ENCODE measurements around the gene PHF20.
"Not testable (repeated sequence)": the region's sequence is repeated elsewhere in the genome, so short reads cannot be mapped to it uniquely, and the experiment has no call there.

The PHF20 gene

DNA sequence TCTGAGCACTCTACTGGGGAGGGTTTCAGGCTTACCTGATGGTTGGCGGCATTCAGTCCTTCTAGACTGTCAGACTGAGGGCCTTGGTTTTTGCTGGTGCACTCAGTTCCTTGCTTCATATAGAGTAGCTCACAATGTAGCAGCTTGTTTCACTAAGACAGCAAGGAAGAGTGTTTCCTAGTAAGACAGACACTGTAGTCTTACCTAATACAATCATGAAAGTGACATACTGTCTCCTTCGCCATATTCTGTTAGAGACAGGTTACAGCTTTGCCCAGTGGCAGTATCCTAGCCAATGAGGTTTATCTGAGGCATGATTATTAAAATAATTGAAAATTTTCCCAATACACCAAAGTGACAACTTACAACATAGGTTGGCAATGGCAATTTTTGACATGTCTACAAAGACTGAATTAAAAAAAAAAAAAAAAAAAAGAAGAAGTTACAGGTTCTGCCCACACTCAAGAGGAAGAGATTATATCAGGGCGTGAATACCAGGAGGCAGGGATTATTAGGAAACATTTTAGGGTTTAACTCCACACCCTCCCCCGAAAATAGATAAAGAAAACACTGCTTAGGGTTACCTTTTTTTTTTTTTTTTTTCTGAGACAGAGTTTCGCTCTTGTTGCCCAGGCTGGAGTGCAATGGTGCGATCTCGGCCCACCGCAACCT is 115.7 kb downstream of the PHF20 start:
- DNase-seq: no peak

DNA sequence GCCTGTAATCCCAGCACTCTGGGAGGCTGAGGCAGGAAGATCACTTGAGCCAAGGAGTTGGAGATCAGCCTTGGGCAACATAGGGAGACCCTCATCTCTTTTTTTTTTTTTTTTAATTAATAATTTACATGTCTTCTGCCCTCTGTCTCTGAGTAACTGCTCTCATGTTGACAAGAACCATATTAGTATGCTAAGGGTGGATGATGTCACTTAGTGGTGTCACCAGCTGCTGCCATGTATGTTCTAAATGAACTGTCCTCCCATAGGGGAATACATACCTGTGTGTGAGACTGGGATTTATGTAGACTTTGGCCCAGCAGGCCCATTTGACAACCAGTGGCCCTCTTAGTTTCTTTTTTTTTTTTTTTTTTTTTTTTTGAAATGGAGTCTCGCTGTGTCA is 116.8 kb downstream of the PHF20 start:
- DNase-seq: no peak

DNA sequence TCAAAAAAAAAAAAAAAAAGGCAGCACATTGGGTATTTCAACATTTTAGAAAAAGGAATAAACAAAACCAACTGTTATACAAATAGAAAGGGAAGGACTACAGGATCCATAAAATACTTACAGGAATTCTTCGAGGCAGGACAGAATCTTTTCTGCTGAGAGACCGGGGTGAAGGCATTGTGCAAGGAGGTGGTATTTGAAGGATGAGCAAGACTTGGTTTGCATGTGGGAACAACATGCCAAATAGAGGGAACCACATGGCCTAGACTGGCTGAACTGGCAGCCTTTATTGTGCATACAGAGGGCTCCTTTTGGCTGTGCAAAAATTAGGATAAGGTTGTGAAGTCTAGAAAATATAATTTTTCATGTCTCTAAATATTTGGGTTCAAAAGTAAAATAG is 119.6 kb downstream of the PHF20 start:
- no peak for DNase-seq

DNA sequence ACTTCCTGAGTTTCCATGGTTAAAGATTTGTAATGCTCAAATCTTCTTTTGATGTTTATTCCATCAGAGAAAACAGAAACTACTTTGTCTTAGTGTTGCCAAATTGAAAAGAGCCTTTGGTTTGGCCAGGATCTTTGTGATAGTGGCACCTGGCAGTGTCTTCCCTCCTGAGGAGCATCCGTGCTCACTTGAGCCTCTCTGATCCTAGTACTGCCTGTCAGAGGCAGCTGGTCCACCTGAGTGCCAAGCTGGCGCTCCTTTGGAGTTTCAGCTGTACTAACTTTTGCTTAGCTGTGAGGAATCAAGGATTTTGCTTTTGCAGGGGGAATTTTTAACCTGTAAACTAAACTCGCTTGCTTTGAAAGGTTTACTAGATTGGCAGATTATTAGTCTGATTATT is 121.1 kb downstream of the PHF20 start:
- DNase-seq: no peak

DNA sequence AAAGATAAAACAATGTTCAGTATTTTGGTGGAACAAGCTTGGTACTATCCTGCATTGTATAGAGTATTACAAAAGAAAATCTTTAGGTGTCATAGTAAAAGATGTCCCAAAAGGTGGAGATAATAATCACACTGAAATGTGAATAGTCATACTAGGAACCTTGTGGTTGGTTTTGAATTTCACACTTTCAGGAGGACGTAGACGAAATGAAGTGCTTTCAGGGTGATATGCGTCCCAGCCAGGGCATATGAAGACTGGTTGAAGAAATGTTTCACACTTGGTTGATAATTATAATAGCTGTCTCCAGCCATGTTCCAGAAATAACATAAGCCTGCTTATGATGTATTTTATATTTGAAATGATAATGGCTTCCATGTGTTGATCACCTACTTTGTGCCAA is 122.1 kb downstream of the PHF20 start:
- DNase-seq: no peak

DNA sequence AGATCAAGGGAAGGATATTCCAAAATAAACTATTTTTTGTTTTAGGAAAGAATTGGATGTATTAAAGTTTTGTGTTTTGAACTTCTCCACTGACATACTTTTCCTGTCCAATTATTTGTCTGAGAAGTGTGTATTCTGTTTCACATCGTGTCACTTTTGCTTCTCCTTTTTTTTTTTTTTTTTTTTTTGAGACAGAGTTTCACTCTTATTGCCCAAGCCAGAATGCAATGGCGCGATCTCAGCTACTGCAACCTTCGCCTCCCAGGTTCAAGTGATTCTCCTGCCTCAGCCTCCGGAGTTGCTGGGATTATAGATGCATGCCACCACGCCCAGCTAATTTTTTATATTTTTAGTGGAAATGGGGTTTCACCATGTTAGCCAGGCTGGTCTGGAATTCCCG is 123.7 kb downstream of the PHF20 start:
- DNase-seq: not testable (repeated sequence)

DNA sequence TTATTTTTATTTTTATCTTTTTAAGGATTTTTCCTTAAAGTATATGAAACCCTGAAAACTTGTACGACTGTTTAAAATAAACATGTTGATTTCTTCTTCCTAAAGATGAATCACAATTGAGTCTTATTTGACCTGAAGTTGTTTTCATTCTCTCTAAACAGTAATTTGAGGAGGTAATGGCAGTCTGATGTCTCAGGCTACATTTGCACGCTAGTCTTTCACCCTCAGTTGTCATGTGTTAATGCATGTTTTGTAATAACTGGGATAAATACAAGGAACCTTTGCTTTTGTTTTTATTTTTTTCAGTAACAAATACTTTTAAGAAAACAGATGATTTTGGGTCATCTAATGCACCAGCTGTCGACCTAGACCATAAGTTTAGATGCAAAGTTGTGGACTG is 127.2 kb downstream of the PHF20 start:
- DNase-seq: no peak

DNA sequence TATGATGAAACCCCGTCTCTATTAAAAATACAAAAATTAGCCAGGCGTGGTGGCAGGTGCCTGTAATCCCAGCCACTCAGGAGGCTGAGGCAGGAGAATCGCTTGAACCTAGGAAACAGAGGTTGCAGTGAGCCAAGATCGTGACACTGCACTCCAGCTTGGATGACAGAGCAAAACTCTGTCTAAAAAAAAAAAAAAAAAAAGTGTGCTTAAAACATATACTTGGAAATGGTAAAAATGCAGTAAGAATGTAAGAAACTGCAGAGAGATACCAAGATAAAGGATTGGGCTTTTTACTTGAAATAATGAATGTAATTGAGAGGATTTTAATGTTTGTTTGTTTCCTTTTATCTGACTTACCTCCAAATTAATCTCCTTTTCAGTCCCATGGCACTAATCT is 129.4 kb downstream of the PHF20 start:
- DNase-seq: not testable (repeated sequence)

DNA sequence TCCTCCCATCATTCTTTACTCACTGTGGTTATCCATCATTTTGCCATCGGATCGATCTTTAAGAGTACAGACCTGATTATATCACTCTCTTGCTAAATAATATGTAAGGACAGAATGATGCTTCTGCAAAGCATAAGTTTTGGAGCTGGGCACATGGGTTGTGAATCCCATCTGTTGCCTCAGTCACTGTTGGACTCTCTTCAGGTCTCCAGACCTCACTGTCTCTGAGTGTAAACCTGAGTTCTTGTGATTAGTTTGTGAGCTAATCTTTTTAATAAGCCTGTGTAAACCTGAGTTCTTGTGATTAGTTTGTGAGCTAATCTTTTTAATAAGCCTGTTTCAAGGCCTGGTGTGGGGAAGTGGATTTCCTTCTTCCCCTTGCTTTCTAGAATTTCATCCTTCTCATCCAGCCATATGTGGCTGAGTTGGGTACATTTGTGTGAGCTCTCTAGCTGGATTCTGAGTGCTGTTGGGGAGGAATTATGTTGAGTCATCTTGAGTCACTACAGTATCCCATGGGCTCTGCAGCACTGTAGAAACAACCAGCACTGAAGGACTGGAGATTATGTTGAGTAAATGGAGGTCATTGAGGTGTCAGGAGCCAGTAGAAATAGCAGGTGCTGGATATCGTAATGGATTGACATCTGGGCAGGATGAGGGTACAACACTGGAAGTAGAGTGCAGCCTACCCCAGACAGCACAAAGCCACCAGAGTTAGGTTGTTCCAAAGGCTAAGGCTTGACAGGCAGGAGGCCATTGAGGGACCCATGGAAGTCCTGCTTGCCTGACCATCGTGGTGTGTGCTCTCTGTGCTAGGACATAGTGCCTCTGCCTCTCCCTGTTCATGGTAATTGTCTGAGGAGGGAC is 130.1 kb downstream of the PHF20 start:
- DNase-seq: no peak

DNA sequence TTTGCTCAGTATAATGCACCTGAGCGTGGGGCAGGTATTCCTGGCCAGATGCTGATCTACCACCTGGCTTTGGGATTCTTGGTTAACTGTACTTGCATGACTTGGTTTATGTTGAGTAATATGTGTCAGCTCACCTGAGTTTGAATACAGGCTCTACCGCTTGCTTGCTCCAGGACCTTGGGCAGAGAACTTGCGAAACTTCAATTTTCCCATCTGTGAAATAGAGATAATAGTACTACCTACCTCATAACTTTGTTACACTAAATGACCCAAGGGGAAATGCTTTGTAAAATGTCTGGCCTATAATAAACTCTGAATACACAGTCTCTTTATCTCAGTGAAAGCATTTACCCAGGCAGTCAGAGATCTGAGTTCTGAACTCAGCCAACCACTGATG is 130.7 kb downstream of the PHF20 start:
- no peak for DNase-seq

DNA sequence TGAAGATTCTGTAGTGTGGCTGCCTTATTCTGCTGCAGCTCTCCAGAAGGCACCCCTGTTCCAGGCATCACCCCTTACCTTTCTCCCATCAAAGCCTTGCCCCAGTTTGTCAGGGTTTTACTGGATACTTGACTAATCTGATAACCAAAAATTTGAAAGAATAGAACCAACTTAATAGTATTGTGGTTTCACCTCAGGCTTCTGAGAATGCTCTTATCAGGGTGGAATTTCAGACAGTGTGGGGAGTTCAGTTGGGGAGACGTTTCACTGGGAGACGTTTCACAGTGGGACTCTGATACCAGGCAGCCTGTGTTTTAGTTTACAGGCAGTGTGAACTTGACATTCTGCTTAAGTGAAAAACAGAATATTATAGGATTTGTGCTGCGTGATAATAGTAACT is 132.0 kb downstream of the PHF20 start:
- no peak for DNase-seq

DNA sequence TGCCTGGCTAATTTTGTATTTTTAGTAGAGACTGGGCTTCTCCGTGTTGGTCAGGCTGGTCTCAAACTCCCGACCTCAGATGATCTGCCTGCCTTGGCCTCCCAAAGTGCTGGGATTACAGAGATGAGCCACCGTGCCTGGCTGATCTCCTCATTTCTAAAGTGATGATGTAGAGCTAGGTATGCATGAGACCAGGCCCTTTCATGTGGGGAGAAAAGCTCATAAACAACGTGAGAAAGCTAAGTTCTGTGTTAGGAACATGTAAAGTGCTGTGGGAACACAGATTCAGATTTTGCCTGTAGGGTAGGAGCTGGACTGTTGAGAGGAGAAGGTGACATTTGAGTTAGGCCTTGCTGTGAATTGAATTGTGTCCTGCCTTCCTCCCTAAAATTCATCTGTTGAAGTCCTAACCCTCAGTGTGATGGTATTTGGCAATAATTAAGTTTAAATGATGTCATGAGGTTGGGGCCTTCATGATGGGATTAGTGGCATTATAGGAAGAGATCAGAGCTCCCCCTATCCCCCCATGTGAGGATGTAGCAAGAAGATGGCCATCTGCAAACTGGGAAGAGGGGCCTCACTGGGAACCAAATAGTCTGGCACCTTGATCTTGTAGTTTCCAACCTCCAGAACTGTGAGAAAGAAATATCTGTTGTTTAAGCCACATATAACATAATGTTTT is 133.3 kb downstream of the PHF20 start:
- no peak for DNase-seq

DNA sequence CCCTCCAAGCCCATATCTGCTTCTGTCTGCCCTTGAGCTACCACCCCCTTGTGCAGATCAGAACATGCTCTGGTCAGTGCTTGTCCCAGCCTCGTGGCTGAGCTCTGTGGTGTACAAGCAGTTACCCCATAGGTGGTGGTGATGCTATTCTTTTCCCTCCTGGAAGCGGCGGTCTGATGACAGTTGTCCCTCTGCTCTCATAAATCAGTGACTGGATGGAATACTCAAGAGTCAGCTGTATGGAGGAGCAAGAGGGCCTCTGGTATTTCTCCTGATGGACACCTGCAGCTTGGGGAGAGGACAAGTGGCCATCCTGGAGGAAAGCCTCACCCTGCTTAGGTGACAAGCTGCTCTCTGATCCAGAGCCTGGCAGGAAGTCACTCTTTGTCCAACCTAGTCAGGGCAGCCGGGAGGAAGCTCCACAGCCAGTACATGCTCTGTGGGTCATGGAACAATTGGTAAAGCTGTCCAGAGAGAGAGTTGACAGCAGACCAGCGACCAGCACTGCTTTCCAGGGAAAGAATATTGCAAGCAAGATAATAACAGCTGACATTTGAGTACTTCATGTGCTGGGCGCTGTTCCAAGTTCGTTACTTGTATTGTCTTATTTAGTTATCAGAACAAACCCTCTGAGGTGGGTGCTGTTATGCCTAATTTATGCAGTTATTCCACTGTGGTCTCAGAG is 135.3 kb downstream of the PHF20 start:
- no peak for DNase-seq

DNA sequence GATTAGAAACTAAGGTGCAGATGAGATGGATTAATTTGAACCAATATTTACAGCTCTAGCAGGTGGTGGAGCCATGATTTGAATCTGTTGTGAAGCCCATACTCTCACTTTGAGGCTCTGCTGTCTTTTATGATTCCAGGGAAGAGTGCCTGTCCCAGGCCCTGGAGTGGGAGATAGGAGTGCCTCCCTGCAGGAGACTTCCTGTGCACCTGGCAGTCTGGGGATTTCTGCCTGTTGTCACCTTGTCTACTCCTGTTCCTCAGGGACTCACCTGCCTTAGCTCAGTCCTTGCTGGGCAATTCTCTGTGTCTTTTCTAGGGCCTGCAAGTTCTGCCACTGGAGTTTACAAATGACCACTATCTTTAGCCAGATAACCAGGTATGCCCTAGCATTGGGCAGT is 136.2 kb downstream of the PHF20 start:
- DNase-seq: no peak

DNA sequence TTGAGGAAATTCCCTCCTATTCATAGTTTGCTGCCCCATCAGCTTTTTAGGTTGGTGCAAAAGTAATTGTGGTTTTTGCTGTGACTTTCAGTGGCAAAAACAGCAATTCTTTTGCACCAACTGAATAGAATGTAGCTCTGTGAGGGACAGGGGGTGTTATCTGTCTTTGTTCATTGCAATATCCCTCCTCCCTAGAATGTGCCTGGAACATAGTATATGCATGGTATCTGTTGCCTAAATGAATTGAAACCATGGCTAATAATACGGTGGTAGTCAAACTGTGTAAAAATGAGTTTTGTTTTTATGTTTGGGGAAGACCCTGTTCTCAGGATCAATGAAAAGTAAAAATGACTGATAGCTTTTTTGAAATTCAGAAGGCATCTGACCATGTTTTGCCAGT is 137.4 kb downstream of the PHF20 start:
- no peak for DNase-seq

DNA sequence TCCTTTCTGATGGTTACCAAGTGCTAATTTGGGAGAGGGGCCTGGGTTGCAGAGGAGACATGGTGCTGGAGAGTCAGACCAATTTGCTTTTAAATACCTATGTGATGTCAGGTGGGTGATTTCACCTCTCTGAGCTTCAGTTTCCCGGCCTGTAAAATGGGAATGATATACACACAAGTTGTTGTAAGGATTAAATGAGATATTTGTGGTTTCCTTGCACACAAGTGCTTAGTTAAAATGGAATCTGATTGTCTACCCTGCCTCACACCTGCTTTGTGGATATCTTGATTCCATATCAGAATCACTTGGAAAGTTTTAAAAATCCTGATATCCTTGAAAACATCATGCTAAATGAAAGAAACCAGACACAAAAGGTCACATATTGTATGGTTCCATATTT is 138.0 kb downstream of the PHF20 start:
- no peak for DNase-seq

DNA sequence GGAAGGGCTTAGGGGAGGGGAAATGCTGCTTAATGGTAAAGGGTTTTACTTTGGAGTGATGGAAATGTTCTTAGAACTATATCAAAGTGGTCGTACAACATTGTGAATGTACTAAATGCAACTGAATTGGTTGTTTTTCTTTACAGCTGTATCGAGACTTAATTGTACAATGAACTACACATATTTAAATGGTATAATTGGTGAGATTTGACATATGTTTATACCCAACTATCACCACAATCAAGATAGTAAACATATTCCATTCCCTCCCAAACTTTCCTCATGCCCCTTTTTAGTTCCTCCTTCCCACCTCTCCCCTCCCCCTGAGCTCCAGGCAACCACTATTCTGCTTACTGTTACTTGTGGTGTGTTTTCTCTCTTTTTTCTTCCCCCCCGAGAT is 138.4 kb downstream of the PHF20 start:
- no peak for DNase-seq

DNA sequence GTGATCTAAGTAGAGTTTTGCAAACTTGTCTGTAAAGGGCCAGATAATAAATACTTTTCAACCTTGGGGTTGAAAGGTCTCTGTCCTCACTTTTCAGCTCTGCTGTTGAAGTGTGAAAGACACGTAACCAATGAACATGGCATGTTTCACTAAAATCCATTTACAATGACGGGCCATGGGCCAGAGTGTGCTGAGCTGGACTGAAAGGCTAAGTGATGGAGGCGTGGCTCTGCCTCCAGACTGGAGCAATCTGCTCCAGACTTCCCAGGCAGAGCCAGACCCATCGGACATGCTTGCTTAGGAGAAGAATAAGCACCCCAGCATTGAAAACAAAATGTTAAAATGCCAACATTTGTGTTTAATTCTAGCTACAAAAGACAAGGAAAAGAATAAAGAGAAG is 141.1 kb downstream of the PHF20 start:
- DNase-seq: no peak

DNA sequence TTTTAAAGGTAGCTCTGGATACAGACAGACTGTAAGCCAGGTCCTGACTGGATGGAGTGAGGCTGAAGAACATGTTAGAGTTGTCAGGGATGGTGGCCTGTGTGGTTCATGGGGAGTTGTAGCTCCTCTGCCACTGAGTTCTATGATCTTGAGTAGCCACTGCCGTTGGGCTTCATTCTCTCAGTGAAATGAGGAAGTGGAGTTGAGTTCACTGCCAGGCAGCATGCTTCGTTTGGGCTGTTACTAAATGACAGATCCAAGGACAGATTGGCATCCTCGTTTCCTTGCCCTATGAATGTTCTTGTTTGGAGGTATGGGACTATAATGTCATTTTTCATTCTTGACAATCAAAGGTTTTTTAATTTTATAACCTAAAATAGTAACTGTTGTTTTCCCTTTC is 145.3 kb downstream of the PHF20 start:
- no peak for DNase-seq

DNA sequence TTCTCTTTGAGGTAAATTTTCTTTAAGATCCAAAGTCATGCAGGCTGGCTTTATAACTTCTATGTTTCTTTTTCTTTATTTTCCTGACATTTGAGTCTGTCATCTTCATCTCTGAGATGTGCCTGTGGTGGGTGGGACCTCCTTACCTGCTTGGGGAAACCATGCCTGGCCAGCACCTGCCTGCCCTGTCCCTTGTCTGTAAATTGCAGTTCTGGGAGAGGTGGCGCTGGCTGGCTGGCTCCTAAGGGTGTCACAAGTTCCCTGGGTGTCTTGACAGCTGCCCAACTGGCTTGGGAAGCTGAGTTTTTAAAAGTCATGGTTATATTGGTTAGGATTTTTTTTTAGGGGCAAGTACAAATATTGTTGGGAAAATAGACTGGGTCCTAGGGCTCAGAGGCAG is 146.2 kb downstream of the PHF20 start:
- no peak for DNase-seq

DNA sequence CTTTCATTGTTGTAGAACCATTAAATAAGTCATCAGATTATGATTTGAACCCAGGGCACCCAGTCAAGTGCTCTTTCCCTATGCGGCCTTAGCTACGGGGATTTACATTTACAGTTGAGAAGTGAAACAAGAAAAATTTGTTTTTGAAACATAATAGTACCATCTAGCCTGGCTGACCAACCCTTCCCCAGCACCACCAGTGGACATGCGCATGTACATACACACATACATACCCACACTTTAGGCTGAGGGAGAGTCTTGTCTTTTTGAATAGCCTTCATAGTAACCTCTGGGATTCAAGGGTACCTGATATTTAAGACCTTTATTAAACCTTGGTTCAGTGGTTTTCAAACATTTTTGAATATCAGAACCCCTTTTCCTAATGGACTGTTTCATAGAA is 148.7 kb downstream of the PHF20 start:
- no peak for DNase-seq

DNA sequence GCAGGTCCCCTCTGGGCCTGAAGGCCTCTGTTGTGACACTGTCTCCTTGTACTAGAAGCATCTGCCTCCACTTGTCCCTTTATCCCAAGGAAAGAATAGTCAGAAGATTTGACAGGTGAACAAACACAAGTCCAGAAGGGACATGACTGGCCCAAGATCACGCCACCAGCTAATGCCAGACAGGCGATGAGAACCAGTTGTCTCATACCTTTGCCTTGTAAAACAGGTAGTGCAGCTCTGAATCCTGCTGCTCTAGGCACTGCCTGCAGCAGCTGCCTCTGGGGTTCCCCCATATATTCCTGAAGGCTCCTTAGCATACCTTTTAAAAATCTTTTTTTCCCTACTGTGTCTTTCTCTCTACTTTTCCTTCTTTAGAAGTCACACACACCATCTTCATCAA is 157.5 kb downstream of the PHF20 start:
- no peak for DNase-seq

DNA sequence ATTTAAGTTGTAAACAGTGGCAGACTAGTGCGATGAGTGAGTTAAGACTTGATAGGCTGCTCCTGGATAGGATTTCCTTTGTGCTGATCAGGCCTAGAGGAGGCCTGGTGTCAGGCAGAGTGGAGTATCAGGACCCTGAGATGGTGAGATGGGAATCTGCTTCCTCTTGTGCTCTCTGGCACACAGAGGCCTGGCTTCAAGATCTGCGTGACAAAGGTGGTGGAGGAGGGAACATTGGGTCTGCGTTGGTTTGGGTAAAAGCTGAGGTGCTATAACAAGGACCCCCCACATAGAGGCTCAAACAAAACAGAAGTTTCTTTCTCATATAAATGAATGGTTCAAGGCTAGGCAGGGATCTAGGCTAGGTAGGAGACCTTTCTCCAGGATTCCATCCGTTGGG is 162.2 kb downstream of the PHF20 start:
- no peak for DNase-seq

DNA sequence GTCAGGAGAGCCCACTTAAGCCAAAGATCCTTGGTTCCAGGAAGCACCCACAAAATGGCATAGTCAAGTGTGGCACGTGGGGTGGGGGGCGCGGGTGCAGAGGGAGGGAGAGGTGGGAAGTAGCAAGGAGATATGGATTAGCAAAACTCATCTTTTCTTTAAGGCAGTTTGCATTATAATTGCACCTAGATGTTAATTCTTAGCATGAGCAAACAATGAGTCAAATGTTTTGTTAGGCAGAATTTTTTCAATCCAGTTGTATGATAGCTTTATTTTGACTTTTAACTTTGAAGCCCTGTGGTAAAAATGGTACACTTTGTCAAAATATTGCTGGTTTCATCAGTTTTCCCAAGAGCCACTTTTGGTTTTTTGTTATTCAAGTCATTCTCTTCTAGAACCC is 167.4 kb downstream of the PHF20 start:
- DNase-seq: no peak
